ENCODE measurements around the gene WSB1.

- TF ChIP-seq CTCF (IDR thresholded peaks at IDR 0.05 in 8 of 11, conservative IDR thresholded peaks at IDR 0.05 in 3 of 11) (peak in 5 of 11 experiments; percentile 3 to 60 (median 38)), POLR2A (IDR thresholded peaks at IDR 0.05) (no peak)
Observed at GRCh38 chr17:27354051-27354490, 60.2 kb downstream of the WSB1 start.

Measured in spleen (tissue), 7 donors.